NCI-H2029 treated with DMSO at 0.1 percent for 48 hours (cell line): ENCODE measurements around the gene SCRN2.

Experiments used
- DNase-seq: peaks from one replicate; lab custom pipeline; 2025; lab: John Stamatoyannopoulos, UW

Gene SCRN2

DNA sequence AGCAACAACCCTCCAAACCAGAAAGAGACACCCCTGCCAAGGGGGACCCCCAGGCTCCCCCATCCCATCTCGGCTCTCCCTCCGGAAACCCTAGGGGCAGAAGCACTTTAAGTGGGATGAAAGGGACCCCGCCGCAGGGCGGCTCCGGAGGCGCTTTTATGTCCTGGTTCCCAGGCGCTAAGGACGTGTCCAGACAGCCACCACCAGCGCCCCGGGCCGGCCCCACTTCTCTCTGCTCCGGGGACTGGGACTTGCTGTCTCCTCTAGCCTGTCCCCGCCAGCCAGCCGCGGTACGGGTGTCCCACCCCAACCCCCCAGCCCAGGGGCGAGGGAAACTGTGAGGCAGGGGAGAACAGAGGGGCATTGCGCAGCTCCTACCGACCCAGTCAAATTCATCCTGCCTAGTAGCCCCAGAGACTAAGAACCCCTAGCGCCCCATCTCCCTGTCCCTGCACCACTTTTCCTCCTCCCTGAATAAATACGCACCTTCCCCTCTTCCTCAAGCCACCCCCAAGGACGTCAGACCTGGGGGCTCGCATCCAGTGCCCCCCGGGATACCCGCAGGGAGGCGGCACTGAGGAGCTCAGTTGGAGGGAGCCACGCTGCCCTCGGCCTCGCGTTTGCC, 5.8 kb upstream of the SCRN2 start:
- DNase-seq, result no peak

- DNase-seq, result no peak
Observed at GRCh38 chr17:47845716-47846075, 4.6 kb upstream of the SCRN2 start.

DNA sequence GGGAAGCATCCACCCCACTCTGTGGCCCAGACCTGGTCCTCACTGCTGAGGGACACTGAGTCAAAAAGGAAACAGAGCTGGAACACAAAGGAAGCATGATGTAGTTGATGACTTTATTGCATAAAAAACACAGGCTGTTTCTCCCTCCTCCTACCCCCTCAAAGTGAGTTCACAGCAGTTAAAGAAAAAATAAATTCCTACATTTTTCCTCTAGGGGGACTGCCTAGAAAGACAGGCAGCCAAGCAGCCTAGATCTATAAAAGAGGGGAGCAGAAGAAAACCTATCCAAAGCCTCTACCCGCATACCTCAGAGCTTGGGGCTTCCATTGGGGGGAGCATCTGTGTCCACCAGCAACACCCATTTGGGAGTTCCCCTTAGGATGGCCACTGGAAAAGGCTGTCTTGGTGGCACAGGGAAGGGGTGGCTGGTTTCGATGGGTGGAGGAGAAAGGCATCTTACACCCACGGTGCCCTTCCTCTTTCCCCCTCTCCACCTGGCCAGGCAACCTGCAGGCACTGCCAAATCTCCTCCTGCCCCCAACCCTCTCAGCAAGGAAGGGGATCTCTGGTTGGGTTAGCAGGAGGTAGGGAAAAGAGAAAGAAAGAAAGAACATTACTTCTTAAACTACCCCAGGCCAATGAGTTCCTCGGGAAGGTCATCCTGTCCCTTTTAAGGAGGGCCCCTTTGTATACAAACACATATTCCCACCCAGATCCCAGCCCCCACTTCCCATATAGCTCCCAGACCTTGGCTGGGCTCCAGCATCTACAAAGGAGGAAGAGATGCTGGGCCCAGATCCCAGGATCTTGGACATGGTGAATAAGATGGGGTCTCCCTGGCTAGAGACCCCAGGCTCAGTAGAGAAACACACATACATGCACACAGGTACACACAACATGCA, 4.0 kb upstream of the SCRN2 start:
- DNase-seq, result no peak

DNA sequence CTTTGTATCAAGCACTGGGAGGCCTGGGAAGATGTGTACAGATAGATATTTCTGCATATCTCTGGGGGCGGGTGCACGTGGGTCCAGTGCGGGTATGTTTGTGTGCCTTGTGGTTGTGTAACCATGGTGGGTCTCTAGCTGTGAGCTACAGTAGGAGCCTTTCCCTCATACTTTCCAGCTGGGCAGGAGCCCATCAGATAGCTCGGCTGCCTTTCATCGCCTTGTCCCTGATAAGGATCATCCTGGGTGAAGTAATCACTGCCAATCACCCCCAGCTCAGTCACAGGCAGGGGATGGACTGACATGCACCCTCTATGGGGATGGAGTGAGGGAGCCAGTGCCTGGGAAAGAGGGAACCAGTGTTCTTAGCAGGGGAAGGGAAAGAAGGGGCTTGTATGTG, 3.2 kb upstream of the SCRN2 start:
- DNase-seq, result no peak

GRCh38 chr17:47843391-47843730, 2.3 kb upstream of the SCRN2 start:
- no peak for DNase-seq

- no peak for DNase-seq
Observed at GRCh38 chr17:47841488-47842291, 617 bp upstream of the SCRN2 start.

DNA sequence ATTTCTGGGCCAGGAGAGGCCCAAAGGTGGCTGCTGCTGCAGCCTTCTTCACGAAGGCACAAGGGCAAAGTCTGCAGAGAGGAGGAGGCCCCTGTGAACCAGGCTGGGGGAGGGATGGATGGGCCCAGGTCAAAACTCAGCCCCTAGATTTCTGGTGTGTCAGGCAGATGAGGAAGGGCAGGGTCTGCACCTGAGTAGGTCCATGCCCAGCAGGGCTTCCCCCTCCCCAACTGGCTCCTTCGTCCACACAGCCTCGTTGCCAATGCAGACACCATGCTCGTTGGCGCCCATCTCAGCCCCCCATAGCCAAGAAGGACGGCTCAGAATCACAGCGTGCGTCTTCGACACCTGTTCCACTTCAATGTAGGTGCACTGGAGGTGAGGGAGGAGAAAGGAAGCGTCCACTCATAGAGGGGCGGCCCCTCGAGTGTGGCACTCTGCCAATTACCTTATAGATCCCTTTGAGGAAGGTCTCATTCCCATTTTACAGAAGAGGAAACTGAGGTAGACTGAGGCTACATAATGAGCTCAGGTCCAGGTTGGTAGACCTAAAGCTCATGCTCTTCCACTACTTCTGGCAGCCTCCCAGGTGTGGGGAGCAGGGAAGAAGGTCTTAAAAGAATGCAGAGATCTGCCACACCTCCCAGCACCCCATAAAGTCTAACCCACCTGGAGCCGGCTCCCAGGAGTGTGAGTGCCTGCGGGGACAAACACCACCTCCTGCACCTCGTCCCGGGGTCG, 902 bp downstream of the SCRN2 start:
- DNase-seq, result no peak

GRCh38 chr17:47839071-47839470, 2.0 kb downstream of the SCRN2 start:
- DNase-seq, result no peak

DNA sequence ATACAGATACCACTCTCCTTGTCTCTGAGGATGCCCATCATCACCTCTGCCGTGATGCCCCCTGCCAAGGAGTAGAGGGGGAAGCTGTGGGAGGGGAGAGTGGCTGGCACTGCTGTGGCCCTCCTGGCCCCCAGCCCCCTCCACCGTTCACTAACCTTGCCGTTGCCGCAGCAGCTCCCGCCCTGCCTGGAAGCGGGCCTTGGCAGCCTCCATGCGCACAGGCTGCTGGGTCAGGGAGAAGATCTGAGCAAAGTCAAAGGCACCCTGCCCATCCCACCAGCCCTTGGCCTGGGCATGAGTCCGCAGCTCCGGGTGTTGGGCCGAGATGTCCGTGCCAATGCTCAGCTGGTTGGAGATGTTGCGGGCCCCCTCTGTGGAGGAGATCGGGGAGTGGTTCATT, 2.4 kb downstream of the SCRN2 start:
- no peak for DNase-seq

GRCh38 chr17:47837401-47838039, 3.6 kb downstream of the SCRN2 start:
- DNase-seq, result no peak

- DNase-seq, result no peak
Observed at GRCh38 chr17:47836601-47837000, 4.5 kb downstream of the SCRN2 start.

DNA sequence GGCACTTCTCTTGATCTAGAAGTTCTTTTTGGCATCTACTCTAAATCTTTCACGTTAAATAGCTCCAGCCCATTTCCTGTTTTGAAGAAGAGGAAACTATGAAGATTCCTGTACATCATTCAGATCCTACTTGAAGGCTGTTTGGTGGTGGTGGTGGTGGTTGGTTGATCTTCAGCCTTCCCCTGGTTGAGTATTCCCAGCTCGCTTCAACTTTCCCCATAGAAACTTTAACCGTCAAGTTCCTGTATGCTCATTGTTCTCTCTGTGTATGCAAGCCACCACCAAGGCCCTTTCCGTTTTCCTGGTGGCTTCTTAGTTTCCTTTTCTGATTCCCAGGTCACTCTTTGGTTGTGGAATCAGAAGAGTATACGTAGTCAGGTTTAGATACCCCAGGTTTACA, 6.3 kb downstream of the SCRN2 start:
- no peak for DNase-seq

DNA sequence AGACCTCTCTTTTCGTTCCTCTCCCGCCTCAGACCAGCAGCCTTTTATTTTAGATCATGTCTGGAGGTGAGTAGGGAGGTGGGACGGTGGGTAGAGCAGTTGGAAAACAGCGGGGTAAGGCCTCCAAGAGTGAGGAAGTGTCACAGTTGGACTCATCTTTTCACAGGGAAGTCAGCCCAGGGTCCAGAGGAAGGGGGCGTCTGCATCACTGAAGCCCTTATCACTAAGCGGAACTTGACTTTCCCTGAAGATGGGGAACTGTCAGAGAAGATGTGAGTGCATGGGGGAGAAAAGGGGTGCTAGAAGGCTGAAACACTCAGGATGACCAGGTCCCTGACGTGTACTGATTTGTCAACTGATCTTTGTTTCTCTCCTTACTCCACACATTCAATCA, 9.1 kb downstream of the SCRN2 start:
- DNase-seq, result no peak

- peak; percentile 73 for DNase-seq
Observed at GRCh38 chr17:47831003-47831933, 9.8 kb downstream of the SCRN2 start, which contains the start of the genes LRRC46 and MRPL10. TSS of gene LRRC46 (plus strand) at chr17:47831670. CDS start at chr17:47831990, 320 bp downstream. TSS of gene MRPL10 (minus strand) at chr17:47831541. CDS start at chr17:47831511, 30 bp downstream.

GRCh38 chr17:47830396-47831002, 10.6 kb downstream of the SCRN2 start:
- no peak for DNase-seq

GRCh38 chr17:47829870-47830269, 11.2 kb downstream of the SCRN2 start:
- DNase-seq, result no peak

DNA sequence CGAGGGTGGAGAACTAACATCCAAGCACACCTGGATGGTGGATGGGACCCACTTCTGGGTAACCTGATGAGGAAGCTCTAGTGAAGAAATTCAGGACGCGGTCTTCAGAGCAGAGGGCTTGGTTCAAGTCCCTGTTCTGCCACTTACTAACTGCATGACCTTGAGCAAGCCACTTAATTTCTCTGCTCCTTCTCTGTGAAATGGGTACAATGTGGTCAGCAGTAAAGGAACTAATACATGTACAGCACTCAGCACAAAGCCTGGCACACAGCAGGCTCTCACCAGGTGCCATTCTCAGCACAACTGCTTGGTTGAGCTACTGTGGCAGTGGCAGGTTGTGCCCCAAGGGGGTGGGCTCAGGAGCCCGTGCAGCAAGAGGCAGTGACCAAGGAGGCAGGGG, 17.6 kb downstream of the SCRN2 start:
- no peak for DNase-seq

DNA sequence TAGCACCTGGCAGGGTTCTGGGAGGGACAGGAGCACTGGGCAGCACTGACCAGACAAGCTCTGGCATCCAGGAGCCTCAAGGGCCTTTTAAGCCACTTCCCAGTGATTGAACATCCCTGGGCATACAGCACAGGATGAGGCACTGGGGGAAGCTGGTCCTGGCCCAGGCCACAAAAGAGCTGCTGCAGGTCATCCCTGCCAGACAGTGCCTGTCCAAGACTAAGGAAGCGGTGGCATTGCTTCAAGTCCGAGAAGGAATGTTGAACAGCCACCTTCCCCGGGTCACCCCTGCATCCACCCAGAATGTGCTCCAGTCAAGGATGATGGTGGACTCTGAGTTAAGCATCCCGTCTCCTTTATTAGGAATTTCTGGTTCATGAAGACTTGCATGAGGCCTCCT, 18.3 kb downstream of the SCRN2 start:
- DNase-seq, result no peak

- DNase-seq, result peak; percentile 16
Observed at GRCh38 chr17:47821424-47822391, 19.4 kb downstream of the SCRN2 start, which contains the start of gene OSBPL7. TSS of gene OSBPL7 (minus strand) at chr17:47821794. CDS start at chr17:47820278, 1,516 bp downstream.
